Activated T-cell treated with anti-CD3 and anti-CD28 coated beads, Interleukin-2, amount 50 U/mL, for 72 hours (primary cell): Measurements from ENCODE around the gene ASB9. TPM values are rescaled to one million over a fixed set of nuclear protein-coding genes. Genes with fewer than 3 reads are reported as not detected.
A peak's percentile ranks its signal among the peaks of the same experiment; 100 is the strongest.
"Not testable (repeated sequence)": the region's sequence is repeated elsewhere in the genome, so short reads cannot be mapped to it uniquely, and the experiment has no call there.

Source experiments
- ATAC-seq, 2 donors: fragments of 150-1000 bp; cut with Tn5 transposase; replicated peaks in 1 of 2; 2 replicates each; pipeline ENCODE4 v1.10.0; 2021; ENCODE audit warnings: moderate library complexity in 2 of 2, mild to moderate bottlenecking in 1 of 2
- DNase-seq, 2 donors: peaks; one replicate each; pipeline ENCODE4 v3.0.0; 2021 to 2022; ENCODE audit warnings: mixed read lengths in 1 of 2
- H3K27ac Mint-ChIP-seq: one replicate; pipeline ENCODE4 v1.8.0; 2022; ENCODE audit warnings: mild to moderate bottlenecking, moderate library complexity, mixed read lengths
- H3K27me3 Mint-ChIP-seq: one replicate; pipeline ENCODE4 v1.8.0; 2022; ENCODE audit warnings: low read depth, mixed read lengths
- H3K36me3 Mint-ChIP-seq, 2 donors: one replicate each; pipeline ENCODE4 v1.8.0; 2022; ENCODE audit warnings: mixed read lengths in 2 of 2, mild to moderate bottlenecking in 1 of 2; ENCODE audit not compliant: insufficient read depth in 2 of 2
- H3K4me1 Mint-ChIP-seq: one replicate; pipeline ENCODE4 v1.8.0; 2022; ENCODE audit warnings: low read depth, mixed read lengths
- H3K4me3 Mint-ChIP-seq, 2 donors: one replicate each; pipeline ENCODE4 v1.8.0; 2022; ENCODE audit warnings: mild to moderate bottlenecking in 2 of 2, mixed read lengths in 2 of 2, moderate library complexity in 2 of 2
- H3K9me3 Mint-ChIP-seq, 2 donors: one replicate each; pipeline ENCODE4 v1.8.0; 2022; ENCODE audit warnings: mixed read lengths in 2 of 2
- total RNA-seq, 2 donors: library from RNA; stranded (reverse); gene quantifications; one replicate each; pipeline ENCODE4 v1.2.3, GENCODE V29; 2022

The ASB9 gene
- total RNA-seq, 2 donors from 2014 or later: 0.41 TPM; not detected in 1

GRCh38 chrX:15292861-15293260, 23.0 kb upstream of the ASB9 start:
- Mint-ChIP-seq H3K4me1 (peaks cover 3% of the 10 kb centered on the region), H3K27me3 (peaks cover 10% of the 10 kb centered on the region), H3K9me3 (no peaks in the 10 kb centered on the region), H3K36me3 (no peaks in the 10 kb centered on the region), H3K4me3 (no peak overlapping the region), H3K27ac (no peak overlapping the region)
- ATAC-seq: no peak
- no peak for DNase-seq

GRCh38 chrX:15277604-15278003, 7.7 kb upstream of the ASB9 start:
- peaks cover 21% of the 10 kb centered on the region for H3K27me3 Mint-ChIP-seq

GRCh38 chrX:15274946-15275345, 5.1 kb upstream of the ASB9 start:
- no peak for DNase-seq
- Mint-ChIP-seq H3K36me3 (no peaks in the 10 kb centered on the region), H3K4me3 (no peak overlapping the region), H3K9me3 (no peaks in the 10 kb centered on the region), H3K27me3 (peaks cover 17% of the 10 kb centered on the region), H3K27ac (no peak overlapping the region), H3K4me1 (peaks cover 5% of the 10 kb centered on the region)
- ATAC-seq: no peak

More at GRCh38 chrX:15277604-15278003, 7.7 kb upstream of the ASB9 start:
- ATAC-seq (no peak), DNase-seq (no peak)
- Mint-ChIP-seq H3K9me3 (no peaks in the 10 kb centered on the region), H3K27ac (no peak overlapping the region), H3K4me3 (no peak overlapping the region), H3K36me3 (no peaks in the 10 kb centered on the region), H3K4me1 (no peaks in the 10 kb centered on the region)

GRCh38 chrX:15273275-15273674, 3.4 kb upstream of the ASB9 start:
- ATAC-seq, DNase-seq, H3K9me3 Mint-ChIP-seq, H3K27ac Mint-ChIP-seq, H3K27me3 Mint-ChIP-seq, H3K36me3 Mint-ChIP-seq, H3K4me3 Mint-ChIP-seq: not testable (repeated sequence)
- peaks cover 13% of the 10 kb centered on the region for H3K4me1 Mint-ChIP-seq

- H3K36me3 Mint-ChIP-seq: no peaks in the 10 kb centered on the region
- DNase-seq: no peak
- no peak overlapping the region for H3K27ac Mint-ChIP-seq
- H3K9me3 Mint-ChIP-seq: no peaks in the 10 kb centered on the region
- H3K4me1 Mint-ChIP-seq: peaks cover 13% of the 10 kb centered on the region
- H3K27me3 Mint-ChIP-seq: peaks cover 9% of the 10 kb centered on the region
- no peak overlapping the region for H3K4me3 Mint-ChIP-seq
- no peak for ATAC-seq
Measured at GRCh38 chrX:15271757-15272156, 1.9 kb upstream of the ASB9 start.

- ATAC-seq (no peak), DNase-seq (no peak)
- no peak overlapping the region for H3K27ac Mint-ChIP-seq
- peaks cover 9% of the 10 kb centered on the region for H3K27me3 Mint-ChIP-seq
- no peaks in the 10 kb centered on the region for H3K9me3 Mint-ChIP-seq
- H3K4me3 Mint-ChIP-seq: no peak overlapping the region
- no peaks in the 10 kb centered on the region for H3K36me3 Mint-ChIP-seq
- peaks cover 13% of the 10 kb centered on the region for H3K4me1 Mint-ChIP-seq
Measured at GRCh38 chrX:15269120-15269519, 763 bp downstream of the ASB9 start.

- H3K27me3 Mint-ChIP-seq: peaks cover under 1% of the 10 kb centered on the region
- no peaks in the 10 kb centered on the region for H3K9me3 Mint-ChIP-seq
- DNase-seq: no peak
- H3K36me3 Mint-ChIP-seq: no peaks in the 10 kb centered on the region
- H3K4me3 Mint-ChIP-seq: no peak overlapping the region
- no peak overlapping the region for H3K27ac Mint-ChIP-seq
- no peak for ATAC-seq
- H3K4me1 Mint-ChIP-seq: no peaks in the 10 kb centered on the region
Measured at GRCh38 chrX:15254852-15255251, 15.0 kb downstream of the ASB9 start.

GRCh38 chrX:15245896-15246295, 24.0 kb downstream of the ASB9 start:
- no peak overlapping the region for H3K4me3 Mint-ChIP-seq
- H3K4me1 Mint-ChIP-seq: peaks cover 20% of the 10 kb centered on the region
- no peaks in the 10 kb centered on the region for H3K36me3 Mint-ChIP-seq
- ATAC-seq: no peak
- no peak overlapping the region for H3K27ac Mint-ChIP-seq
- H3K9me3 Mint-ChIP-seq: no peaks in the 10 kb centered on the region
- no peak for DNase-seq
- peaks cover 11% of the 10 kb centered on the region for H3K27me3 Mint-ChIP-seq

- no peak overlapping the region for H3K27ac Mint-ChIP-seq
- H3K4me1 Mint-ChIP-seq: peaks cover 20% of the 10 kb centered on the region
- H3K4me3 Mint-ChIP-seq: no peak overlapping the region
- ATAC-seq (no peak), DNase-seq (no peak)
- H3K27me3 Mint-ChIP-seq: peaks cover 7% of the 10 kb centered on the region
- no peaks in the 10 kb centered on the region for H3K36me3 Mint-ChIP-seq
- no peaks in the 10 kb centered on the region for H3K9me3 Mint-ChIP-seq
Measured at GRCh38 chrX:15244421-15244820, 25.5 kb downstream of the ASB9 start.

- Mint-ChIP-seq H3K9me3 (no peaks in the 10 kb centered on the region), H3K27me3 (peaks cover 5% of the 10 kb centered on the region), H3K4me3 (no peak overlapping the region), H3K36me3 (no peaks in the 10 kb centered on the region), H3K4me1 (peaks cover 20% of the 10 kb centered on the region), H3K27ac (no peak overlapping the region)
- ATAC-seq (no peak), DNase-seq (peak; percentile 23 to 33)
Measured at GRCh38 chrX:15242899-15243555, 26.9 kb downstream of the ASB9 start.

GRCh38 chrX:15241301-15241700, 28.6 kb downstream of the ASB9 start:
- no peak for DNase-seq
- no peak for ATAC-seq
- Mint-ChIP-seq H3K9me3 (no peaks in the 10 kb centered on the region), H3K27me3 (peaks cover 12% of the 10 kb centered on the region), H3K36me3 (no peaks in the 10 kb centered on the region), H3K4me1 (peaks cover 6% of the 10 kb centered on the region), H3K27ac (no peak overlapping the region), H3K4me3 (no peak overlapping the region)

GRCh38 chrX:15240414-15240813, 29.5 kb downstream of the ASB9 start:
- H3K27me3 Mint-ChIP-seq: peaks cover 12% of the 10 kb centered on the region
- ATAC-seq: no peak
- no peak overlapping the region for H3K27ac Mint-ChIP-seq
- H3K4me3 Mint-ChIP-seq: no peak overlapping the region
- no peaks in the 10 kb centered on the region for H3K36me3 Mint-ChIP-seq
- H3K4me1 Mint-ChIP-seq: peaks cover 3% of the 10 kb centered on the region
- DNase-seq: no peak
- no peaks in the 10 kb centered on the region for H3K9me3 Mint-ChIP-seq

- H3K36me3 Mint-ChIP-seq: no peaks in the 10 kb centered on the region
- peaks cover 11% of the 10 kb centered on the region for H3K27me3 Mint-ChIP-seq
- H3K4me1 Mint-ChIP-seq: no peaks in the 10 kb centered on the region
- no peak for ATAC-seq
- H3K27ac Mint-ChIP-seq: no peak overlapping the region
- H3K4me3 Mint-ChIP-seq: no peak overlapping the region
- DNase-seq: no peak
- no peaks in the 10 kb centered on the region for H3K9me3 Mint-ChIP-seq
Measured at GRCh38 chrX:15236146-15236545, 33.7 kb downstream of the ASB9 start.

GRCh38 chrX:15235001-15235400, 34.9 kb downstream of the ASB9 start:
- Mint-ChIP-seq H3K36me3 (no peaks in the 10 kb centered on the region), H3K9me3 (no peaks in the 10 kb centered on the region)
- ATAC-seq: no peak

More at GRCh38 chrX:15235001-15235400, 34.9 kb downstream of the ASB9 start:
- Mint-ChIP-seq H3K27ac (no peak overlapping the region), H3K4me3 (no peak overlapping the region), H3K4me1 (no peaks in the 10 kb centered on the region), H3K27me3 (peaks cover 11% of the 10 kb centered on the region)
- DNase-seq: no peak
